K562 (cell line): ENCODE data around the gene NNAT. TPM values are rescaled to one million over a fixed set of nuclear protein-coding genes. Genes with fewer than 3 reads are reported as not detected.

Experiments used
- ARNT ChIP-seq, 2 experiments: fragments of 450-650 bp; IDR thresholded peaks; 2 replicates each; pipeline ENCODE4 v1.6.1; 2016; ENCODE audit warnings: mild to moderate bottlenecking in 1 of 2
- CXXC5 ChIP-seq: fragments of 250-450 bp; sonication (Bioruptor Pico); IDR thresholded peaks from 2 replicates; pipeline ENCODE4 v1.8.0; 2022; ENCODE audit warnings: inconsistent platforms, mild to moderate bottlenecking, moderate library complexity
- FOXA3 ChIP-seq, 2 experiments: fragments of 450-650 bp in 1 of 2; sonication (generic) in 1 of 2; formaldehyde crosslinking; IDR thresholded peaks in 1 of 2; conservative IDR thresholded peaks in 1 of 2; 2 replicates each; pipeline versions ENCODE4 v1.4.0 to v1.8.0; 2020 to 2022; ENCODE audit warnings: mild to moderate bottlenecking in 2 of 2, missing genetic modification reagents in 1 of 2
- MTA2 ChIP-seq: fragments of 450-650 bp; IDR thresholded peaks from 2 replicates; pipeline ENCODE4 v1.6.1; 2016; ENCODE audit warnings: low read depth
- NR2C2 ChIP-seq, 2 experiments: fragments of 200-800 bp in 1 of 2; sonication (Bioruptor generic) in 1 of 2; sonication (generic) in 1 of 2; formaldehyde crosslinking in 1 of 2; IDR thresholded peaks; 2 replicates each; pipeline versions ENCODE4 v1.6.1 to v1.8.0; 2016 to 2022; ENCODE audit warnings: mild to moderate bottlenecking in 1 of 2, missing compliant biosample characterization in 1 of 2, missing genetic modification characterization in 1 of 2, missing genetic modification reagents in 1 of 2
- SIN3A ChIP-seq, 2 experiments: fragments of 150-350 bp in 1 of 2; IDR thresholded peaks; 2 replicates each; pipeline ENCODE4 v1.6.1; 2011 to 2016; ENCODE audit warnings: borderline replicate concordance in 2 of 2, low read depth in 2 of 2, low read length in 2 of 2, mild to moderate bottlenecking in 2 of 2, moderate library complexity in 2 of 2; ENCODE audit not compliant: control insufficient read depth in 1 of 2
- SMAD4 ChIP-seq: fragments of 250-450 bp; sonication (Bioruptor Pico); conservative IDR thresholded peaks from 2 replicates; pipeline ENCODE4 v1.8.0; 2021; ENCODE audit warnings: inconsistent platforms, mild to moderate bottlenecking, moderate library complexity
- SMARCA4 ChIP-seq: fragments of 450-650 bp; IDR thresholded peaks from 2 replicates; pipeline ENCODE4 v1.6.1; 2016
- SMARCB1 ChIP-seq: IDR thresholded peaks from 2 replicates; pipeline ENCODE4 v1.6.1; 2011; ENCODE audit warnings: improper control_type of control experiment, low read depth; ENCODE audit not compliant: insufficient read length
- STAT5A ChIP-seq: IDR thresholded peaks from 2 replicates; pipeline ENCODE4 v1.6.1; 2012; ENCODE audit warnings: low read length, inconsistent platforms, borderline replicate concordance
- TCF3 ChIP-seq: sonication (generic); formaldehyde crosslinking; IDR thresholded peaks from 2 replicates; pipeline ENCODE4 v1.4.0; 2020; ENCODE audit warnings: mild to moderate bottlenecking, missing genetic modification reagents
- TEAD1 ChIP-seq, 2 experiments: fragments of 450-650 bp in 1 of 2; sonication (generic) in 1 of 2; formaldehyde crosslinking; IDR thresholded peaks; 2 replicates each; pipeline versions ENCODE4 v1.4.0 to v1.8.0; 2020 to 2022; ENCODE audit warnings: mild to moderate bottlenecking in 2 of 2, missing genetic modification reagents in 1 of 2
- ZFP36 ChIP-seq: fragments of 150-350 bp; IDR thresholded peaks from 2 replicates; pipeline ENCODE4 v1.6.1; 2018; ENCODE audit warnings: low read length, low read depth; ENCODE audit not compliant: partially characterized antibody
- ZFX ChIP-seq: sonication (generic); formaldehyde crosslinking; IDR thresholded peaks from 2 replicates; pipeline ENCODE4 v1.8.0; 2022; ENCODE audit warnings: mild to moderate bottlenecking, missing genetic modification reagents, moderate library complexity
- ZNF609 ChIP-seq: sonication (generic); formaldehyde crosslinking; IDR thresholded peaks from 2 replicates; pipeline ENCODE4 v1.8.1; 2023; ENCODE audit warnings: missing genetic modification reagents, mild to moderate bottlenecking, borderline replicate concordance
- ZNF696 ChIP-seq: fragments of 250-450 bp; sonication (Bioruptor Pico); conservative IDR thresholded peaks from 2 replicates; pipeline ENCODE4 v1.4.0; 2020; ENCODE audit warnings: mild to moderate bottlenecking, moderate library complexity
- polyA plus RNA-seq, 8 experiments: library from polyadenylated mRNA; depleted of rRNA in 4 of 8; stranded (reverse) in 5 of 8; unstranded in 3 of 8; fragments of >200 nt; fragmentation: Nextera tagmentation in 2 of 8; fragmentation: Illumina TruSeq in 1 of 8; extraction: Ambion mirVana in 2 of 8; extraction: Trizol in 1 of 8; gene quantifications; 2 replicates each; pipeline versions ENCODE4 v1.2.1 to v1.2.3, GENCODE V29; 2011 to 2014; ENCODE audit warnings: inconsistent platforms in 1 of 8, missing spikeins in 1 of 8
- total RNA-seq, 7 experiments: library from RNA; depleted of rRNA in 6 of 7; stranded (reverse); fragments of >200 nt in 6 of 7; fragmentation: Illumina TruSeq in 2 of 7; extraction: Trizol in 2 of 7; gene quantifications; 2 replicates each; pipeline versions ENCODE4 v1.2.1 to v1.2.3, GENCODE V29; 2011 to 2021; ENCODE audit warnings: low replicate concordance in 1 of 7
- TF ChIP-seq, protein P1 (sequence below): fragments of 450-650 bp; formaldehyde crosslinking; IDR thresholded peaks from 2 replicates; pipeline ENCODE4 v1.4.0; 2022; ENCODE audit warnings: mild to moderate bottlenecking, moderate library complexity
- TF ChIP-seq, protein P2 (sequence below): fragments of 200-800 bp; sonication (Bioruptor generic); IDR thresholded peaks from 2 replicates; pipeline ENCODE4 v1.6.1; 2017; ENCODE audit warnings: missing genetic modification characterization, missing compliant biosample characterization
- TF ChIP-seq, protein P3 (sequence below), 2 experiments: fragments of 450-650 bp; IDR thresholded peaks; 2 replicates each; pipeline ENCODE4 v1.6.1; 2016

The NNAT gene
- total and polyA plus RNA-seq, 9 of the 15 experiments (the other 6 are each of a cell fraction or from before 2014, with no cell fraction given), result 0.13 TPM; not detected in 8

DNA sequence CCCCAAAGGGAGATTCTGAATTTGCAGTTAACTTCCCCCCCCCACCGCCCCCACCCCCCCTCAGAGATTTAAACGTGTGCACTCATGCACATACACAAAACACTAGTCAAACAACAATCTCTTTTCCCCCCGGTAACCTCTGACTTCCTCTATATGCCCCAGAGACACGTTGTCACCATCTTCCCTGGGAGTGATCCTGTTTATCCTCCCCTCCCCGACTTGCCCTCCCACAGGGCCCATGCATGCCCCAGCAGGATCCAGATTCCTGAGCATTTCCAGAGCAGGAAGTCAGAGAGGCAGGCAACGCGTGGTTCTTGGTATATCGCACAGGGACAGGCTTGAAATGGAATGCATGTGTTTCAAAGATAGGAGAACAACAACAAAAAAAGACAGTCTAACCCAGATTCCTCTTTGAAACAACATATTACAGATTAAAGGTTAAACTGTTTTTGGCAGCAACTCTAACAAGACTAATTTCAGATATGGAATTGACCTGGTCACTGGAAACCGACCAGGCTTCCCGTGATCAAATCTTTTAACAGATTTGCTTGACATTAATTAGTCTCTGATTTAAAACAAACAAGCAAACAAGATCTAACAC, 5.3 kb downstream of the NNAT start (continued):
- TF ChIP-seq SIN3A (IDR thresholded peaks at IDR 0.05; ENCODE audit: borderline replicate concordance in 2 of 2, control insufficient read depth in 1 of 2, low read depth in 2 of 2, low read length in 2 of 2) (no peak), MTA2 (peak; percentile 83), SMARCA4 (peak; percentile 62), TEAD1 (CRISPR knock-in tag; IDR thresholded peaks at IDR 0.05) (peak; percentile 71 to 74; a peak in 3 of 4 replicates), ARNT (IDR thresholded peaks at IDR 0.05) (0 out of 4 replicates have a peak, but pooled peaks of 1 of the 2 experiments have one; percentile 27), SMARCB1 (no peak), NR2C2 (CRISPR knock-in tag; IDR thresholded peaks at IDR 0.05) (no peak), NR2C2 (tag; IDR thresholded peaks at IDR 0.05) (peak; percentile 16; the same call in 1 of the 2 replicates), FOXA3 (CRISPR knock-in tag; conservative IDR thresholded peaks at IDR 0.05 in 1 of 2, IDR thresholded peaks at IDR 0.05 in 1 of 2) (peak in 1 of 2 experiments; percentile 86; a peak in 2 of 4 replicates), STAT5A (peak; percentile 74), CXXC5 (CRISPR knock-in tag) (peak; percentile 40), ZFP36 (no peak), ZNF696 (no peak), TCF3 (CRISPR knock-in tag) (peak; percentile 95), ZFX (CRISPR knock-in tag) (no peak), SMAD4 (CRISPR knock-in tag) (peak; percentile 45; the same call in 1 of the 2 replicates), ZNF609 (no peak)
- TF ChIP-seq, protein P1, sequence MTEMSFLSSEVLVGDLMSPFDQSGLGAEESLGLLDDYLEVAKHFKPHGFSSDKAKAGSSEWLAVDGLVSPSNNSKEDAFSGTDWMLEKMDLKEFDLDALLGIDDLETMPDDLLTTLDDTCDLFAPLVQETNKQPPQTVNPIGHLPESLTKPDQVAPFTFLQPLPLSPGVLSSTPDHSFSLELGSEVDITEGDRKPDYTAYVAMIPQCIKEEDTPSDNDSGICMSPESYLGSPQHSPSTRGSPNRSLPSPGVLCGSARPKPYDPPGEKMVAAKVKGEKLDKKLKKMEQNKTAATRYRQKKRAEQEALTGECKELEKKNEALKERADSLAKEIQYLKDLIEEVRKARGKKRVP (CRISPR knock-in tag), result no peak
- TF ChIP-seq, protein P2, sequence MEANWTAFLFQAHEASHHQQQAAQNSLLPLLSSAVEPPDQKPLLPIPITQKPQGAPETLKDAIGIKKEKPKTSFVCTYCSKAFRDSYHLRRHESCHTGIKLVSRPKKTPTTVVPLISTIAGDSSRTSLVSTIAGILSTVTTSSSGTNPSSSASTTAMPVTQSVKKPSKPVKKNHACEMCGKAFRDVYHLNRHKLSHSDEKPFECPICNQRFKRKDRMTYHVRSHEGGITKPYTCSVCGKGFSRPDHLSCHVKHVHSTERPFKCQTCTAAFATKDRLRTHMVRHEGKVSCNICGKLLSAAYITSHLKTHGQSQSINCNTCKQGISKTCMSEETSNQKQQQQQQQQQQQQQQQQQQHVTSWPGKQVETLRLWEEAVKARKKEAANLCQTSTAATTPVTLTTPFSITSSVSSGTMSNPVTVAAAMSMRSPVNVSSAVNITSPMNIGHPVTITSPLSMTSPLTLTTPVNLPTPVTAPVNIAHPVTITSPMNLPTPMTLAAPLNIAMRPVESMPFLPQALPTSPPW (CRISPR knock-in tag), result peak; percentile 65
- TF ChIP-seq, protein P3, sequence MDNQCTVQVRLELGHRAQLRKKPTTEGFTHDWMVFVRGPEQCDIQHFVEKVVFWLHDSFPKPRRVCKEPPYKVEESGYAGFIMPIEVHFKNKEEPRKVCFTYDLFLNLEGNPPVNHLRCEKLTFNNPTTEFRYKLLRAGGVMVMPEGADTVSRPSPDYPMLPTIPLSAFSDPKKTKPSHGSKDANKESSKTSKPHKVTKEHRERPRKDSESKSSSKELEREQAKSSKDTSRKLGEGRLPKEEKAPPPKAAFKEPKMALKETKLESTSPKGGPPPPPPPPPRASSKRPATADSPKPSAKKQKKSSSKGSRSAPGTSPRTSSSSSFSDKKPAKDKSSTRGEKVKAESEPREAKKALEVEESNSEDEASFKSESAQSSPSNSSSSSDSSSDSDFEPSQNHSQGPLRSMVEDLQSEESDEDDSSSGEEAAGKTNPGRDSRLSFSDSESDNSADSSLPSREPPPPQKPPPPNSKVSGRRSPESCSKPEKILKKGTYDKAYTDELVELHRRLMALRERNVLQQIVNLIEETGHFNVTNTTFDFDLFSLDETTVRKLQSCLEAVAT (IDR thresholded peaks at IDR 0.05), result no peak
